HEK293 (cell line): ENCODE results near the gene COL5A1.

Experiments used
- GFI1B ChIP-seq: fragments of 450-650 bp; formaldehyde crosslinking; IDR thresholded peaks from 2 replicates; pipeline ENCODE4 v1.5.1; 2016; ENCODE audit warnings: missing biosample characterization, missing genetic modification characterization
- TF ChIP-seq, protein P1 (sequence below): fragments of 450-650 bp; formaldehyde crosslinking; IDR thresholded peaks from 2 replicates; pipeline ENCODE4 v1.5.1; 2016; ENCODE audit warnings: missing biosample characterization, missing genetic modification characterization

GRCh38 chr9:134889386-134890154, 248.0 kb downstream of the COL5A1 start:
- TF ChIP-seq, protein P1, sequence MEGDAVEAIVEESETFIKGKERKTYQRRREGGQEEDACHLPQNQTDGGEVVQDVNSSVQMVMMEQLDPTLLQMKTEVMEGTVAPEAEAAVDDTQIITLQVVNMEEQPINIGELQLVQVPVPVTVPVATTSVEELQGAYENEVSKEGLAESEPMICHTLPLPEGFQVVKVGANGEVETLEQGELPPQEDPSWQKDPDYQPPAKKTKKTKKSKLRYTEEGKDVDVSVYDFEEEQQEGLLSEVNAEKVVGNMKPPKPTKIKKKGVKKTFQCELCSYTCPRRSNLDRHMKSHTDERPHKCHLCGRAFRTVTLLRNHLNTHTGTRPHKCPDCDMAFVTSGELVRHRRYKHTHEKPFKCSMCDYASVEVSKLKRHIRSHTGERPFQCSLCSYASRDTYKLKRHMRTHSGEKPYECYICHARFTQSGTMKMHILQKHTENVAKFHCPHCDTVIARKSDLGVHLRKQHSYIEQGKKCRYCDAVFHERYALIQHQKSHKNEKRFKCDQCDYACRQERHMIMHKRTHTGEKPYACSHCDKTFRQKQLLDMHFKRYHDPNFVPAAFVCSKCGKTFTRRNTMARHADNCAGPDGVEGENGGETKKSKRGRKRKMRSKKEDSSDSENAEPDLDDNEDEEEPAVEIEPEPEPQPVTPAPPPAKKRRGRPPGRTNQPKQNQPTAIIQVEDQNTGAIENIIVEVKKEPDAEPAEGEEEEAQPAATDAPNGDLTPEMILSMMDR (tag by site-specific recombination) = no peak
- TF ChIP-seq GFI1B (tag by site-specific recombination) = no peak
